ENCODE results near the gene COL6A1. TPM values are rescaled to one million over a fixed set of nuclear protein-coding genes. Genes with fewer than 3 reads are reported as not detected.

Gene COL6A1
- polyA plus RNA-seq, 1 donor, result 470 TPM

GRCh38 chr21:46031484-46031883 lies 49.9 kb downstream of the COL6A1 start:
- no peak overlapping the region for H3K27ac ChIP-seq (ENCODE audit: low read length)
- no CpG with 5 or more reads among the region's 12 CpGs for WGBS (ENCODE audit: insufficient coverage, low lambda C conversion rate)
- peaks cover 26% of the 10 kb centered on the region for H3K4me1 ChIP-seq (ENCODE audit: control insufficient read depth, insufficient read depth, low read length)
- no peak overlapping the region for H3K4me3 ChIP-seq (ENCODE audit: low read length)
- no peak for DNase-seq
- peaks cover 3% of the 10 kb centered on the region for H3K9me3 ChIP-seq (ENCODE audit: control insufficient read depth, low read depth, low read length)
- no peaks in the 10 kb centered on the region for H3K36me3 ChIP-seq (ENCODE audit: control insufficient read depth, insufficient read depth, low read length)
- H3K27me3 ChIP-seq (ENCODE audit: control insufficient read depth, insufficient read depth, low read length), result no peaks in the 10 kb centered on the region

- WGBS (ENCODE audit: insufficient coverage, low lambda C conversion rate), result 67% methylated on average over 1 of the region's 6 CpGs
- Histone ChIP-seq H3K4me3 (ENCODE audit: low read length) (no peak overlapping the region), H3K27ac (ENCODE audit: low read length) (no peak overlapping the region), H3K27me3 (ENCODE audit: control insufficient read depth, insufficient read depth, low read length) (no peaks in the 10 kb centered on the region), H3K36me3 (ENCODE audit: control insufficient read depth, insufficient read depth, low read length) (no peaks in the 10 kb centered on the region), H3K4me1 (ENCODE audit: control insufficient read depth, insufficient read depth, low read length) (peaks cover 30% of the 10 kb centered on the region), H3K9me3 (ENCODE audit: control insufficient read depth, low read depth, low read length) (peaks cover 4% of the 10 kb centered on the region)
- no peak for DNase-seq
Measured at GRCh38 chr21:46032100-46032499, 50.5 kb downstream of the COL6A1 start.

- Histone ChIP-seq H3K27me3 (ENCODE audit: control insufficient read depth, insufficient read depth, low read length) (no peaks in the 10 kb centered on the region), H3K9me3 (ENCODE audit: control insufficient read depth, low read depth, low read length) (peaks cover 10% of the 10 kb centered on the region), H3K36me3 (ENCODE audit: control insufficient read depth, insufficient read depth, low read length) (no peaks in the 10 kb centered on the region), H3K4me1 (ENCODE audit: control insufficient read depth, insufficient read depth, low read length) (peaks cover 21% of the 10 kb centered on the region), H3K27ac (ENCODE audit: low read length) (peak overlapping the region; percentile 26), H3K4me3 (ENCODE audit: low read length) (no peak overlapping the region)
- no CpG with 5 or more reads among the region's 64 CpGs for WGBS (ENCODE audit: insufficient coverage, low lambda C conversion rate)
- DNase-seq, result peak in 1 of 2 donors; percentile 55
Measured at GRCh38 chr21:46033410-46034400, 52.1 kb downstream of the COL6A1 start.

GRCh38 chr21:46035809-46036695 lies 54.5 kb downstream of the COL6A1 start:
- Histone ChIP-seq H3K4me3 (ENCODE audit: low read length) (no peak overlapping the region), H3K9me3 (ENCODE audit: control insufficient read depth, low read depth, low read length) (peaks cover 10% of the 10 kb centered on the region), H3K27ac (ENCODE audit: low read length) (peak overlapping the region; percentile 75), H3K27me3 (ENCODE audit: control insufficient read depth, insufficient read depth, low read length) (no peaks in the 10 kb centered on the region), H3K36me3 (ENCODE audit: control insufficient read depth, insufficient read depth, low read length) (no peaks in the 10 kb centered on the region), H3K4me1 (ENCODE audit: control insufficient read depth, insufficient read depth, low read length) (peaks cover 16% of the 10 kb centered on the region)
- WGBS (ENCODE audit: insufficient coverage, low lambda C conversion rate), result 100% methylated on average over 1 of the region's 45 CpGs
- peak in 1 of 2 donors; percentile 62 for DNase-seq

GRCh38 chr21:46036696-46037330 lies 55.2 kb downstream of the COL6A1 start:
- WGBS (ENCODE audit: insufficient coverage, low lambda C conversion rate), result no CpG with 5 or more reads among the region's 30 CpGs
- H3K27me3 ChIP-seq (ENCODE audit: control insufficient read depth, insufficient read depth, low read length), result no peaks in the 10 kb centered on the region
- peaks cover 16% of the 10 kb centered on the region for H3K4me1 ChIP-seq (ENCODE audit: control insufficient read depth, insufficient read depth, low read length)
- H3K36me3 ChIP-seq (ENCODE audit: control insufficient read depth, insufficient read depth, low read length), result no peaks in the 10 kb centered on the region
- DNase-seq, result no peak
- peak overlapping the region; percentile 75 for H3K27ac ChIP-seq (ENCODE audit: low read length)
- H3K4me3 ChIP-seq (ENCODE audit: low read length), result no peak overlapping the region
- peaks cover 10% of the 10 kb centered on the region for H3K9me3 ChIP-seq (ENCODE audit: control insufficient read depth, low read depth, low read length)

GRCh38 chr21:46037331-46038325 lies 56.1 kb downstream of the COL6A1 start:
- no peak for DNase-seq
- Histone ChIP-seq H3K4me3 (ENCODE audit: low read length) (no peak overlapping the region), H3K36me3 (ENCODE audit: control insufficient read depth, insufficient read depth, low read length) (no peaks in the 10 kb centered on the region), H3K9me3 (ENCODE audit: control insufficient read depth, low read depth, low read length) (peaks cover 10% of the 10 kb centered on the region), H3K4me1 (ENCODE audit: control insufficient read depth, insufficient read depth, low read length) (peaks cover 16% of the 10 kb centered on the region), H3K27me3 (ENCODE audit: control insufficient read depth, insufficient read depth, low read length) (no peaks in the 10 kb centered on the region), H3K27ac (ENCODE audit: low read length) (no peak overlapping the region)
- WGBS (ENCODE audit: insufficient coverage, low lambda C conversion rate), result 80% methylated on average over 1 of the region's 52 CpGs

- Histone ChIP-seq H3K36me3 (ENCODE audit: control insufficient read depth, insufficient read depth, low read length) (no peaks in the 10 kb centered on the region), H3K4me1 (ENCODE audit: control insufficient read depth, insufficient read depth, low read length) (peaks cover 16% of the 10 kb centered on the region), H3K27ac (ENCODE audit: low read length) (no peak overlapping the region), H3K27me3 (ENCODE audit: control insufficient read depth, insufficient read depth, low read length) (no peaks in the 10 kb centered on the region), H3K9me3 (ENCODE audit: control insufficient read depth, low read depth, low read length) (peaks cover 6% of the 10 kb centered on the region), H3K4me3 (ENCODE audit: low read length) (no peak overlapping the region)
- no peak for DNase-seq
- WGBS (ENCODE audit: insufficient coverage, low lambda C conversion rate), result no CpG with 5 or more reads among the region's 24 CpGs
Measured at GRCh38 chr21:46038341-46038829, 56.8 kb downstream of the COL6A1 start.

GRCh38 chr21:46038871-46039397 lies 57.4 kb downstream of the COL6A1 start:
- Histone ChIP-seq H3K27me3 (ENCODE audit: control insufficient read depth, insufficient read depth, low read length) (no peaks in the 10 kb centered on the region), H3K36me3 (ENCODE audit: control insufficient read depth, insufficient read depth, low read length) (no peaks in the 10 kb centered on the region), H3K4me1 (ENCODE audit: control insufficient read depth, insufficient read depth, low read length) (peaks cover 15% of the 10 kb centered on the region), H3K9me3 (ENCODE audit: control insufficient read depth, low read depth, low read length) (peaks cover 6% of the 10 kb centered on the region), H3K4me3 (ENCODE audit: low read length) (no peak overlapping the region), H3K27ac (ENCODE audit: low read length) (no peak overlapping the region)
- no CpG with 5 or more reads among the region's 23 CpGs for WGBS (ENCODE audit: insufficient coverage, low lambda C conversion rate)
- no peak for DNase-seq

All from large intestine (tissue), 3 donors.